ENCODE results near the gene KIF20B. TPM values are rescaled to one million over a fixed set of nuclear protein-coding genes. Genes with fewer than 3 reads are reported as not detected.

Gene KIF20B
- total and polyA plus RNA-seq, 2 of the 13 experiments (the other 11 are each of a cell fraction or from before 2014, with no cell fraction given) = 3.5 to 38.6 TPM

- TF ChIP-seq FOXC1 (CRISPR knock-in tag; IDR thresholded peaks at IDR 0.05; ENCODE audit: borderline replicate concordance) (no peak), IRF2 (CRISPR knock-in tag; IDR thresholded peaks at IDR 0.05) (no peak), ELF3 (CRISPR knock-in tag; IDR thresholded peaks at IDR 0.05) (0 out of 2 replicates have a peak, but pooled peaks have one; percentile 22), HNF4A (CRISPR knock-in tag; IDR thresholded peaks at IDR 0.05) (peak; percentile 45), CSRNP1 (CRISPR knock-in tag; IDR thresholded peaks at IDR 0.05) (no peak), RELA (CRISPR knock-in tag; IDR thresholded peaks at IDR 0.05) (no peak), ZNF605 (CRISPR knock-in tag; IDR thresholded peaks at IDR 0.05) (no peak), DDIT3 (CRISPR knock-in tag; IDR thresholded peaks at IDR 0.05) (no peak), MED1 (CRISPR knock-in tag; IDR thresholded peaks at IDR 0.05) (peak; percentile 24; the same call in 1 of the 2 replicates), MAFK (conservative IDR thresholded peaks at IDR 0.05 in 1 of 2, IDR thresholded peaks at IDR 0.05 in 1 of 2; ENCODE audit: low read length in 2 of 2) (no peak), ZNF672 (CRISPR knock-in tag; IDR thresholded peaks at IDR 0.05) (no peak), REST (IDR thresholded peaks at IDR 0.05; ENCODE audit: borderline replicate concordance in 1 of 2, low read depth in 1 of 2, low read length in 2 of 2) (no peak), ZHX2 (IDR thresholded peaks at IDR 0.05; ENCODE audit: low read depth) (no peak), ZHX2 (CRISPR knock-in tag; IDR thresholded peaks at IDR 0.05; ENCODE audit: borderline replicate concordance) (no peak), RFX3 (CRISPR knock-in tag; IDR thresholded peaks at IDR 0.05) (no peak), ZNF746 (CRISPR knock-in tag; IDR thresholded peaks at IDR 0.05) (no peak), NFE2L2 (IDR thresholded peaks at IDR 0.05; ENCODE audit: low read length) (no peak), ZNF101 (CRISPR knock-in tag; IDR thresholded peaks at IDR 0.05; ENCODE audit: borderline replicate concordance, low read depth) (no peak)
Measured at GRCh38 chr10:89668386-89669071, 32.9 kb upstream of the KIF20B start (continued).
